AG09309 (cell line): ENCODE data around the gene CLCN4.

Source experiments
- DNase-seq: peaks from one replicate; pipeline ENCODE4 v3.0.0-alpha.2; 2010; ENCODE audit warnings: low read depth
- H3K4me3 ChIP-seq: 2 replicates; pipeline ENCODE4 v1.5.1; 2011; ENCODE audit warnings: mild to moderate bottlenecking, low read depth, low read length, moderate library complexity; ENCODE audit not compliant: control insufficient read depth
- TF ChIP-seq, protein P1 (sequence below): IDR thresholded peaks from 2 replicates; pipeline ENCODE4 v1.5.1; 2011; ENCODE audit warnings: mild to moderate bottlenecking, low read depth, low read length, inconsistent platforms; ENCODE audit not compliant: insufficient read depth, control insufficient read depth; ENCODE audit errors: missing control alignments

The CLCN4 gene

GRCh38 chrX:10120331-10120730 lies 36.4 kb upstream of the CLCN4 start:
- TF ChIP-seq, protein P1, sequence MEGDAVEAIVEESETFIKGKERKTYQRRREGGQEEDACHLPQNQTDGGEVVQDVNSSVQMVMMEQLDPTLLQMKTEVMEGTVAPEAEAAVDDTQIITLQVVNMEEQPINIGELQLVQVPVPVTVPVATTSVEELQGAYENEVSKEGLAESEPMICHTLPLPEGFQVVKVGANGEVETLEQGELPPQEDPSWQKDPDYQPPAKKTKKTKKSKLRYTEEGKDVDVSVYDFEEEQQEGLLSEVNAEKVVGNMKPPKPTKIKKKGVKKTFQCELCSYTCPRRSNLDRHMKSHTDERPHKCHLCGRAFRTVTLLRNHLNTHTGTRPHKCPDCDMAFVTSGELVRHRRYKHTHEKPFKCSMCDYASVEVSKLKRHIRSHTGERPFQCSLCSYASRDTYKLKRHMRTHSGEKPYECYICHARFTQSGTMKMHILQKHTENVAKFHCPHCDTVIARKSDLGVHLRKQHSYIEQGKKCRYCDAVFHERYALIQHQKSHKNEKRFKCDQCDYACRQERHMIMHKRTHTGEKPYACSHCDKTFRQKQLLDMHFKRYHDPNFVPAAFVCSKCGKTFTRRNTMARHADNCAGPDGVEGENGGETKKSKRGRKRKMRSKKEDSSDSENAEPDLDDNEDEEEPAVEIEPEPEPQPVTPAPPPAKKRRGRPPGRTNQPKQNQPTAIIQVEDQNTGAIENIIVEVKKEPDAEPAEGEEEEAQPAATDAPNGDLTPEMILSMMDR: no peak
- no peak for DNase-seq
- no peak overlapping the region for H3K4me3 ChIP-seq

DNA sequence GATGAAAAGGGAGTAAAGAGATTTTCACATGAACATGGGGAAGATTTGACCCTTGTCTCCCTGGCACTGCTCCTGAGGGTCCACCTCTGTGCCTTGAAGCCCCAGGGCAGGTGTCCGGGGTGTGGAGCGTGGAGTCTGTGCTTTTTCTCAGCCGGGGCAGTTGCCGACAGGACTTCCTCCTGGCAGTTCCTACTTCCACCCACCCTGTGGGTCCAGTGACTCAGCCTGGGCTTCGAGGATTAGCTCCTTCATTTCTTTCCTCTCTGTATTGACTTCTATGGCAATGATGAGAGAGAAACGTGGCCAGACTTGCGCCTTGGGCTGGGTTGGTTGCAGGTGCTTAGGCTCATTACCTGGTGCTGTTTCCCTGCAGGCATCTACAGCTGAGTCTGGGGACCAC lies 35.9 kb upstream of the CLCN4 start:
- TF ChIP-seq, protein P1: no peak
- H3K4me3 ChIP-seq: no peak overlapping the region
- DNase-seq: no peak

GRCh38 chrX:10121787-10122186 lies 35.0 kb upstream of the CLCN4 start:
- H3K4me3 ChIP-seq: no peak overlapping the region
- no peak for DNase-seq
- TF ChIP-seq, protein P1: no peak

- TF ChIP-seq, protein P1: no peak
- no peak overlapping the region for H3K4me3 ChIP-seq
Measured at GRCh38 chrX:10124506-10125247, 32.1 kb upstream of the CLCN4 start.

DNA sequence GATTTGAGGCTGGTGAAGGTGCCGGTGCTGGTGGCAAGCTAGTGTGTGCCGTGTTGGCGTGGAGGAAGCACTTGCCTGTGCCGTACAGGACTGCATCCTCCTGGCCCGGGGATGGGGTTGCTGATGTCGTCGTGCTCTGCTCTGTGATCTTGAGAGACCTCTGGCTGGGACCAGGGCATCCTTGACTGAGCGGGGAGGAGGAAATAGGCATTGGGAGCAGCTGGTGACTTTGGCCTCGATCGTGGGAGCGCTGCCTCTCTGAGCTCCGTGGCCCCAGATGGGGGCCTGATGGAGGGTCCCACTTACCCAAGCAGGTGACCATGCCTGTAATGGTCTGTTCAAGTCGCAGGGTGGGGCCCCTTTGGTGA lies 31.5 kb upstream of the CLCN4 start:
- DNase-seq: no peak
- TF ChIP-seq, protein P1: no peak
- H3K4me3 ChIP-seq: no peak overlapping the region

More at GRCh38 chrX:10124506-10125247, 32.1 kb upstream of the CLCN4 start:
- no peak for DNase-seq

- no peak for DNase-seq
- TF ChIP-seq, protein P1: no peak
- no peak overlapping the region for H3K4me3 ChIP-seq
Measured at GRCh38 chrX:10126044-10126443, 30.7 kb upstream of the CLCN4 start.
